NCI-H345 treated with DMSO at 0.1 percent for 48 hours (cell line): ENCODE data around the gene IGF1.
A peak's percentile ranks its signal among the peaks of the same experiment; 100 is the strongest.

Experiments
- DNase-seq: peaks from one replicate; lab custom pipeline; 2025; ENCODE audit not compliant: unreplicated experiment; lab: John Stamatoyannopoulos, UW

IGF1 gene

GRCh38 chr12:102498471-102498870, 18.1 kb upstream of the IGF1 start:
- no peak for DNase-seq

GRCh38 chr12:102497743-102498142, 17.4 kb upstream of the IGF1 start:
- no peak for DNase-seq

- DNase-seq = no peak
Observed at GRCh38 chr12:102496591-102496990, 16.2 kb upstream of the IGF1 start.

GRCh38 chr12:102487226-102487625, 6.9 kb upstream of the IGF1 start:
- no peak for DNase-seq

- no peak for DNase-seq
Observed at GRCh38 chr12:102486153-102486552, 5.8 kb upstream of the IGF1 start.

- peak; percentile 17 for DNase-seq
Observed at GRCh38 chr12:102484428-102484958, 4.1 kb upstream of the IGF1 start.

- no peak for DNase-seq
Observed at GRCh38 chr12:102484017-102484416, 3.7 kb upstream of the IGF1 start.

GRCh38 chr12:102483466-102483865, 3.1 kb upstream of the IGF1 start:
- no peak for DNase-seq

GRCh38 chr12:102481705-102482425, 1.5 kb upstream of the IGF1 start:
- DNase-seq = no peak

- no peak for DNase-seq
Observed at GRCh38 chr12:102479939-102480338, 424 bp downstream of the IGF1 start.

- DNase-seq = no peak
Observed at GRCh38 chr12:102479099-102479885, 1.1 kb downstream of the IGF1 start.

- no peak for DNase-seq
Observed at GRCh38 chr12:102478405-102479098, 1.8 kb downstream of the IGF1 start.

GRCh38 chr12:102475355-102475754, 5.0 kb downstream of the IGF1 start:
- no peak for DNase-seq

GRCh38 chr12:102474438-102475064, 5.8 kb downstream of the IGF1 start:
- peak; percentile 25 for DNase-seq

GRCh38 chr12:102472496-102472895, 7.9 kb downstream of the IGF1 start:
- DNase-seq = no peak

GRCh38 chr12:102471556-102471955, 8.8 kb downstream of the IGF1 start:
- no peak for DNase-seq

GRCh38 chr12:102470945-102471344, 9.4 kb downstream of the IGF1 start:
- DNase-seq = no peak

GRCh38 chr12:102468261-102468915, 12.0 kb downstream of the IGF1 start:
- peak; percentile 82 for DNase-seq

GRCh38 chr12:102465762-102466560, 14.4 kb downstream of the IGF1 start:
- DNase-seq = no peak
